GM12878 (cell line): ENCODE data around the gene CKB. TPM values are rescaled to one million over a fixed set of nuclear protein-coding genes. Genes with fewer than 3 reads are reported as not detected.

Experiments
- ATAC-seq: fragments of 200-7000 bp; cut with Tn5 transposase; 3 replicates; pipeline ENCODE4 v1.9.1; 2020; ENCODE audit warnings: mild to moderate bottlenecking, moderate library complexity
- BruUV-seq: library from RNA; stranded (reverse); fragments of 400-500 nt; replicated peaks from 2 replicates; lab custom pipeline; 2021; lab: Mats Ljungman, UMichigan
- CTCF ChIA-PET: fragments of 300-600 bp; sonication (Branson Sonifier 250); formaldehyde crosslinking; extraction: SDS; loops from one replicate; lab custom pipeline; 2021; ENCODE audit warnings: inconsistent platforms; lab: Yijun Ruan, JAX
- POLR2A ChIA-PET: fragments of 350-600 bp; formaldehyde crosslinking; extraction: SDS; loops from one replicate; lab custom pipeline; 2021; ENCODE audit warnings: inconsistent platforms; lab: Charles Lee
- RAD21 ChIA-PET: fragments of 300-600 bp; sonication (Branson Sonifier 250); formaldehyde crosslinking; loops from one replicate; lab custom pipeline; 2023; ENCODE audit warnings: antibody characterized with exemption; ENCODE audit not compliant: unreplicated experiment; lab: Charles Lee
- SMC1A ChIA-PET: fragments of 300-600 bp; sonication (Branson Sonifier 250); formaldehyde crosslinking; loops from one replicate; lab custom pipeline; 2023; ENCODE audit not compliant: unreplicated experiment, uncharacterized antibody; lab: Charles Lee
- DNase-seq: peaks from one replicate; pipeline ENCODE4 v3.0.0-alpha.2; 2011; ENCODE audit warnings: low read depth, low spot score
- FAIRE-seq: peaks from 3 replicates; lab custom pipeline; 2011; peaks lifted over from hg19 to GRCh38; lab: Jason Lieb, UNC
- H2AFZ ChIP-seq: 2 replicates; pipeline ENCODE4 v1.6.0; 2011; ENCODE audit warnings: low read depth, low read length, control low read depth; ENCODE audit not compliant: control insufficient read depth
- H3K27ac ChIP-seq: 2 replicates; pipeline ENCODE4 v1.5.1; 2011; ENCODE audit warnings: control low read depth; ENCODE audit not compliant: control insufficient read depth, insufficient read depth
- H3K27me3 ChIP-seq, 2 experiments: replicated peaks in 1 of 2; 2 replicates each; pipeline versions ENCODE4 v1.6.0 to v1.6.1; 2011; ENCODE audit warnings: low read length in 1 of 2; ENCODE audit not compliant: control insufficient read depth in 2 of 2, insufficient read depth in 2 of 2
- H3K36me3 ChIP-seq, 2 experiments: 2 replicates each; pipeline ENCODE4 v1.5.1; 2011; ENCODE audit warnings: low read length in 1 of 2; ENCODE audit not compliant: control insufficient read depth in 2 of 2, insufficient read depth in 2 of 2
- H3K4me1 ChIP-seq: 2 replicates; pipeline ENCODE4 v1.6.1; 2011; ENCODE audit warnings: mild to moderate bottlenecking, low read length, moderate library complexity, mixed read lengths; ENCODE audit not compliant: control insufficient read depth, insufficient read depth
- H3K4me2 ChIP-seq: 2 replicates; pipeline ENCODE4 v1.6.0; 2011; ENCODE audit warnings: control low read depth; ENCODE audit not compliant: control insufficient read depth, insufficient read depth
- H3K4me3 ChIP-seq: fragments of 200-600 bp; sonication (generic); 2 replicates; pipeline ENCODE4 v1.5.1; 2016
- H3K79me2 ChIP-seq: 2 replicates; pipeline ENCODE4 v1.6.0; 2011; ENCODE audit warnings: low read length; ENCODE audit not compliant: control insufficient read depth, insufficient read depth
- H3K9ac ChIP-seq: 2 replicates; pipeline ENCODE4 v1.8.0; 2011; ENCODE audit warnings: low read length, control low read depth, mixed read lengths; ENCODE audit not compliant: control insufficient read depth, insufficient read depth
- H3K9me3 ChIP-seq: replicated peaks from 3 replicates; pipeline ENCODE4 v1.5.1; 2011; ENCODE audit warnings: mild to moderate bottlenecking, low read length; ENCODE audit not compliant: control insufficient read depth, insufficient read depth
- H4K20me1 ChIP-seq: 2 replicates; pipeline ENCODE4 v1.6.0; 2011; ENCODE audit not compliant: control insufficient read depth, insufficient read depth
- CEBPZ ChIP-seq: fragments of 150-350 bp; IDR thresholded peaks from 2 replicates; pipeline ENCODE4 v1.6.1; 2016; ENCODE audit warnings: low read depth, low read length
- MEF2B ChIP-seq: fragments of 450-650 bp; IDR thresholded peaks from 2 replicates; pipeline ENCODE4 v1.6.1; 2018; ENCODE audit warnings: mild to moderate bottlenecking, moderate library complexity; ENCODE audit not compliant: partially characterized antibody, poor library complexity, severe bottlenecking
- NBN ChIP-seq: fragments of 450-650 bp; IDR thresholded peaks from 2 replicates; pipeline ENCODE4 v1.6.1; 2016
- TBL1XR1 ChIP-seq: IDR thresholded peaks from 2 replicates; pipeline ENCODE4 v1.6.1; 2012; ENCODE audit warnings: low read depth, low read length, improper control_type of control experiment
- TCF7 ChIP-seq: IDR thresholded peaks from 2 replicates; pipeline ENCODE4 v1.6.1; 2014; ENCODE audit warnings: antibody characterized with exemption, borderline replicate concordance
- ZNF207 ChIP-seq: fragments of 450-650 bp; IDR thresholded peaks from 2 replicates; pipeline ENCODE4 v1.6.1; 2014; ENCODE audit warnings: antibody characterized with exemption, mild to moderate bottlenecking, borderline replicate concordance
- WGBS: methylation state at CpG from one replicate; pipeline ENCODE4 v1.1.6; 2016; ENCODE audit warnings: low lambda C conversion rate; ENCODE audit not compliant: insufficient replicate concordance, insufficient coverage; ENCODE audit errors: missing lambda C conversion rate; 5-methylcytosine and 5-hydroxymethylcytosine counted together
- in situ Hi-C: fragments of 300-500 bp; cut with MboI; formaldehyde crosslinking; loops from 9 replicates; pipeline ENCODE4 v1.14.3; 2018; ENCODE audit warnings: mixed read lengths
- intact Hi-C: fragments of 100-400 bp; cut with micrococcal nuclease; formaldehyde crosslinking; loops from one replicate; pipeline ENCODE4 v1.14.2; 2022; ENCODE audit not compliant: unreplicated experiment
- polyA plus RNA-seq, 11 experiments: library from polyadenylated mRNA; depleted of rRNA in 4 of 11; unstranded in 6 of 11; stranded (reverse) in 5 of 11; fragments of >200 nt; fragmentation: Nextera tagmentation in 4 of 11; fragmentation: Illumina TruSeq in 1 of 11; extraction: Ambion mirVana in 4 of 11; extraction: Trizol in 1 of 11; gene quantifications; 1 replicate in 1 of 11; 2 replicates in 10 of 11; pipeline versions ENCODE4 v1.2.1 to v1.2.3, GENCODE V29; 2011 to 2016; ENCODE audit warnings: inconsistent platforms in 2 of 11, missing spikeins in 2 of 11, low read depth in 1 of 11
- total RNA-seq, 4 experiments: library from RNA; depleted of rRNA in 3 of 4; stranded (reverse); fragments of >200 nt in 3 of 4; fragmentation: Illumina TruSeq in 1 of 4; extraction: Trizol in 1 of 4; gene quantifications; 2 replicates each; pipeline versions ENCODE4 v1.2.1 to v1.2.3, GENCODE V29; 2013 to 2021

Gene CKB
- total and polyA plus RNA-seq, 10 of the 15 experiments (the other 5 are each of a cell fraction or from before 2014, with no cell fraction given) = 0.40 to 6.1 (median 2.3) TPM

- BruUV-seq = no TSS peak
- ATAC-seq (no peak), FAIRE-seq (no peak)
Observed at GRCh38 chr14:103558071-103558882, 35.6 kb upstream of the CKB start.

More at GRCh38 chr14:103558071-103558882, 35.6 kb upstream of the CKB start:
- Histone ChIP-seq H3K4me2 (no peak overlapping the region; the same call in 1 of the 2 replicates), H3K4me1 (peaks cover 6% of the 10 kb centered on the region), H4K20me1 (0 out of 2 replicates have a peak, but pooled peaks cover 6% of the 10 kb centered on the region), H3K27ac (no peak overlapping the region), H3K36me3 (peaks cover 0 to 14% of the 10 kb centered on the region in 2 experiments; a peak in 3 of 4 replicates), H3K27me3 (no peaks in the 10 kb centered on the region), H2AFZ (no peak overlapping the region), H3K4me3 (no peak overlapping the region), H3K9ac (no peak overlapping the region), H3K79me2 (peaks cover 50% of the 10 kb centered on the region), H3K9me3 (no peaks in the 10 kb centered on the region)
- ChIA-PET CTCF (interaction anchor here (0.7 to 2.2 kb wide), 5 partner anchors 11 to 200 kb away, joined by 3 to 13 read pairs (median 4); no protein-coding TSS in a partner anchor), RAD21 (interaction anchor here (0.6 kb wide), 1 partner anchor 367 kb away, joined by 3 read pairs; no protein-coding TSS in a partner anchor), POLR2A (interaction anchor here (0.6 kb wide), 2 partner anchors 305 to 1196 kb away, joined by 3 to 4 read pairs; partner anchors contain the start of genes CINP and TECPR2), SMC1A (interaction anchor here (1.2 to 1.3 kb wide), 2 partner anchors 16 to 39 kb away, joined by 3 read pairs; no protein-coding TSS in a partner anchor)
- intact Hi-C loops (no loop called here), in situ Hi-C loops (loop anchor here (5.0 kb wide), 1 partner anchor 41 kb away; no protein-coding TSS in a partner anchor)
- no peak for DNase-seq
- TF ChIP-seq TCF7 = no peak
- no peak for TF ChIP-seq NBN
- no peak for TF ChIP-seq TBL1XR1
- TF ChIP-seq CEBPZ = no peak
- no peak for TF ChIP-seq MEF2B
- TF ChIP-seq ZNF207 = no peak
- WGBS = 90% methylated on average over 16 of the region's 16 CpGs
